T-helper 9 cell (primary cell): ENCODE measurements around the gene WDR93.

ENCODE experiments used
- DNase-seq: peaks from one replicate; pipeline ENCODE4 v3.0.0-alpha.2; 2020
- total RNA-seq, 2 donors: gene quantifications; one replicate each; lab custom pipeline; 2026; lab: John Stamatoyannopoulos, UW

The WDR93 gene
- total RNA-seq, result 0 reads per million in 2 donors

GRCh38 chr15:89690276-89691218 lies at the start of gene WDR93, which contains the start of gene PEX11A:
Gene WDR93 (plus strand): TSS chr15:89690811. CDS start chr15:89701747, 10,936 bp downstream.
Gene PEX11A (minus strand): TSS chr15:89690754. CDS start chr15:89690632, 122 bp downstream.
- peak; percentile 53 for DNase-seq

GRCh38 chr15:89641053-89641452 lies 49.6 kb upstream of the WDR93 start:
- no peak for DNase-seq

- no peak for DNase-seq
These were observed 48.5 kb upstream of the WDR93 start for GRCh38 chr15:89642106-89642505.

- no peak for DNase-seq
These were observed 44.9 kb upstream of the WDR93 start for GRCh38 chr15:89645680-89646079.

- no peak for DNase-seq
These were observed 44.0 kb upstream of the WDR93 start for GRCh38 chr15:89646416-89647141.

- peak; percentile 51 for DNase-seq
These were observed 43.3 kb upstream of the WDR93 start for GRCh38 chr15:89647191-89647851.

GRCh38 chr15:89648106-89649012 lies 42.3 kb upstream of the WDR93 start:
- DNase-seq, result no peak

- DNase-seq, result no peak
These were observed 41.5 kb upstream of the WDR93 start for GRCh38 chr15:89649013-89649625.

GRCh38 chr15:89649716-89650115 lies 40.9 kb upstream of the WDR93 start:
- DNase-seq, result no peak

- DNase-seq, result no peak
These were observed 38.5 kb upstream of the WDR93 start for GRCh38 chr15:89652131-89652530.

- DNase-seq, result no peak
These were observed 37.9 kb upstream of the WDR93 start for GRCh38 chr15:89652666-89653065.

- DNase-seq, result no peak
These were observed 37.0 kb upstream of the WDR93 start for GRCh38 chr15:89653578-89653977.

GRCh38 chr15:89654301-89654761 lies 36.3 kb upstream of the WDR93 start:
- no peak for DNase-seq

- no peak for DNase-seq
These were observed 35.5 kb upstream of the WDR93 start, which contains the start of gene KIF7 for GRCh38 chr15:89654847-89655805. Gene KIF7 (minus strand): TSS chr15:89655467. CDS start chr15:89652930, 2,537 bp downstream.

GRCh38 chr15:89656116-89656815 lies 34.3 kb upstream of the WDR93 start:
- DNase-seq, result no peak

- no peak for DNase-seq
These were observed 32.9 kb upstream of the WDR93 start for GRCh38 chr15:89657686-89658200.

- no peak for DNase-seq
These were observed 31.3 kb upstream of the WDR93 start for GRCh38 chr15:89659295-89659694.

- DNase-seq, result no peak
These were observed 30.1 kb upstream of the WDR93 start for GRCh38 chr15:89660556-89660955.
